NCI-H510A (cell line): ENCODE data around the gene OR1B1.
"Not testable (repeated sequence)": the region's sequence is repeated elsewhere in the genome, so short reads cannot be mapped to it uniquely, and the experiment has no call there.

Experiments
- DNase-seq: peaks from one replicate; lab custom pipeline; 2025; lab: John Stamatoyannopoulos, UW

The OR1B1 gene

DNA sequence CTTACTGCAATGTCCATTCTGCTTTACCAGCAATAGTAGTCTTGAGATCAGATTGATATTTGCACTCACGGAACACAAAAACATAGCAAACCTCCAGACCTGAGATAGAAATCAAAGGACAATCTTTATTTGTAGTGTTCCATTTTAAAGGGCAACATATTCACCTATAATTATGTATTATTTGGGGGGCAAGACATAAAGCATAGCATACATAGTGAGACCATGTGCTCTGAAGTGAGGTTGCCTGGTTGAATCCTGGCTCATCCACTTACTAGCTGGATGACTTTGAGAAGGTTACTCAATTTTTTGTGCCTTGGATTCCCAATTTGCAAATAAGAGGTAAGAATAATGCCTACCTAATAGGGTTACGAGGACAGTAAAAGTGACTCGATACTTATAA is at the start of gene OR1B1:
TSS of gene OR1B1 (minus strand) at position 101 of the 400 bp plus-strand sequence.
- no peak for DNase-seq

DNA sequence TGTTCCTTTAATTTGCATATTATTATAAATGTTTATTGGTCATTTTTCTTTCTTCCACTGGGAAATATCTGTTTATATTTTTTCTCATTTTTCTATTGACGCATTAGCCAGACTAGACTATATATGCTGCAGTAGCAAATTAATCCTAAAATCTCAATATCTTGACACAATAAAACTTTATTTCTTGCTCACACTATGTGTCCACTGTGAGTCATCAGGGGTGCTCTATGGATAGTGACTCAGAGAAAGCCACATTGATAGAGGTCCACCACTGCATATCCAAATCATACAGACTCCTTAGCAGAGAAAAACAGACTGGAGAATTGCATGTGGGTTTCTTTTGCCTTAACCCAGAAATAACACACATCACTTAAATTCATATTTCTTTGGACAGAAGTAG is 38.3 kb upstream of the OR1B1 start:
- DNase-seq = no peak

DNA sequence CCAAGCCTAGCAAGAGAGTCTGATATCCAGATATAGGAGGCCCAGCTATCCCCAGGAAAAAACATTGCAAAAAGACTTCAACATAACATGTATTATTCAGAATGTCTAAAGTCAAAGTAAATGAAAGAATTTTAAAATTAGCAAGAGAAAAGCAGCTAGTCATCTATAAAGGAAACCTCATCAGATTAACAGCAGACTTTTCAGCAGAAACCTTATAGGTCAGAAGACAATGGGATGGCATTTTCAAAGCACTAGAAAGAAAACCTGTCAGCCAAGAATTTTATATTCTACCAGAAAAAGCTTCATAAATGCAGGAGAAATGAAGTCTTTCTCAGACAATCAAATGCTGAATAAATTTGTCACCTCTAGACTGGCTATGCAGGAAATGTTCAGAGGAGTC is 27.4 kb upstream of the OR1B1 start:
- DNase-seq = no peak

DNA sequence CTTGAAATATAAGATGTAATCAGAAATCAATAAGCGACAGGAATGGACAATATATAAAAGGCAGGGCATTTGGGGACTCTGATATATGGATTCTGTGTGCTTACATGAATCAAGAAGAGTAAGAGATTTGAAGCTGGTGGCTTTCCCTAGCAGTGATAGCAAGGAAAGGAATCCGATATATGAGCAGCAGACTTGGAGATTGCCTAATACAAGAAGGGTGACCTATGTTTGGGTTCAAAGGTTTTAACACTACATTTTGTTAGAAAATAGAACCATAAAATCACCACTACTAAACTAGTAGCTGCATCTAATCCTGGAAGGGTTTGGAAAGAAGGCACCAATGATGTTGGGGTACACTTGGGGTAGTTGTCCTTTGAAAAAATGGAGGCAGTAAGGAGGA is 15.1 kb upstream of the OR1B1 start:
- DNase-seq = no peak

DNA sequence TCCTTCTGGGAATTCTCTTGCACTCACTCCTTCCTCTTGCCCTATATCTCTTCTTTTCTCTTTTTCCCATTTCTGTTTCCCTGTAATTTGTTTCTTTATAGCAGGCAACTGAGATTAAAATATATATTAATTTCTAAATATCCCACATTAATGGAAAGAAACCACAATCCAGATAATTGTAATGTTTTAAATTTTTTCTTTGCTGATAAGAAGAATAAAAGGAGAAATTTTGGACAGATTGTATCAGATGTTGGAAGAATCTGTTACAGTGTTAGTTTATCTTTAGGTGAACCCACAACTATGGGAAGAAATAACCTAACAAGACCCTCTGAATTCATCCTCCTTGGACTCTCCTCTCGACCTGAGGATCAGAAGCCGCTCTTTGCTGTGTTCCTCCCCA is 4.0 kb upstream of the OR1B1 start, which contains the start of gene OR1L1:
TSS of gene OR1L1 (plus strand) at position 301 of the 400 bp plus-strand sequence. CDS start at position 301, 0 bp downstream.
- DNase-seq = no peak

DNA sequence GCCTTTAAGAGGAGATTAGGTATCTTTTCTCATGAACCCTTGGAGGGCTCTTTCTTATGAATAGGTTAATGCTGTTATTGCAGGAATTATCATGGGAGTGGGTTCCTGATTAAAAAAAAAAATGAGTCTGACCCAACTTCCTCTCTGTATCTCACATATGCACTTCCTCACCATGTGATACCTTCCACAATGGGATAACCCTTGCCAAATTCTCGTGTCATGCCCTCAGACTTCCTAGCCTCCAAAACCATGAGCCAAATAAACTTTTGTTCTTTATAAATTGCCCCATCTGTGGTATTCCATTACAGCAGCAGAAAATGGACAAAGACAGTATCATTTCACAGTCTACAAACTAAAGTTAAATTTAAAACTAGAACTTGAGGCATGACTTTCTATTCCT is 1.0 kb downstream of the OR1B1 start:
- DNase-seq = no peak

DNA sequence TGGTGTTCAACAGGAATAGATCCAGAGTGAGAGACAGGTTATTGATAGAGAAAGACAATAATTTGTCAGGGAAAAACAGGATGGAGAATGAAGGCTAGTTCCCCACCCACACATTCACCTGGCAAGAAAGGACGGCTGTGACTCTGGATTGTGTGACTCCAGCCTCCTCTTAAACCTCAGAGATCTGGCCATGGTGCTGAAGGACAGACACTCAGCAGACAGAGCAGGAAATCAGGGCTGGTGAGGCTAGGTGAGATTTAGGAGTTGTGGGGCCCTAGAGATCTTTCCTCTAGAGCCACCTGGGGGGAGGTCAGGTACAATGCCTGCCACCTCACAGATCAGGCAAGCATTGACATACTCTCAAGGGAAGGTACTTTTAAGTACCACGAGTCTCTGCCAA is 15.2 kb downstream of the OR1B1 start:
- DNase-seq = no peak

DNA sequence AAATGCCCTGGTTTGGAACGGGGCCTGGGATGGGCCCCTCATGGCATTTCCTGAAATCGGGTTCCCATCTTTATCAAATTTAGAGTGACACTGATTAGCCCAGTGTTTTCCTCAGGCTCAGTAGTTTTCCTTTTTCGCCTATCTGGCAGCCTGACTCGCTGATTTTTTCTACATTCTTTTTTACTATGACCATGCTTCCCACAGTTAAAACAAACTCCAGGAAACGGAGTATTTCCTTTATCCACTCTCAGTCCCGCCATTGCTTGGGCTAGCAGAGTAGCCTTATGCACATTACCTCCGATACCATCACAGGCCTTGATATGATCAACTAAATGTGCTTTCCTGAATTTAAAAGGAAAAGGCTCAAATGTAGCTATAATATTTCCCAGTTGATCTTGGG is 37.4 kb downstream of the OR1B1 start:
- DNase-seq = no peak

DNA sequence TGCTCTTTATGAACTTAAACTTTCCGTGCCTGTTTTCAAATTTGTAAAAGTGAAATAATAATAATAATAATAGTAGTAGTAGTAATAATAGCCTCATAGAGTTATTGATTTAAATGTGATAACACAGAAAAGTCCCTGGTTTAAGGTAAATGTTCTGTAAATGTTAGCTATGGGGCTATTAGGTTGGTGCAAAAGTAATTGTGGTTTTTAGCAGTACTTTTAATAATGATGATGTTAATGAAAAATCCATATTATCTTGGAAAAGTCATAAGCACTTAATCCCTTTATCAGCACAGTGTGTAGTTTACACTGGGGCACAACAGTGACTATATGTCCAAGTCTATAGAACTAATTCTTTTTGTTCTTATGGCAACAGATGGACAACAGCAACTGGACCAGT is 43.1 kb downstream of the OR1B1 start, which contains the start of gene OR1Q1:
TSS of gene OR1Q1 (plus strand) at position 377 of the 400 bp plus-strand sequence. CDS start at position 377, 0 bp downstream.
- no peak for DNase-seq

DNA sequence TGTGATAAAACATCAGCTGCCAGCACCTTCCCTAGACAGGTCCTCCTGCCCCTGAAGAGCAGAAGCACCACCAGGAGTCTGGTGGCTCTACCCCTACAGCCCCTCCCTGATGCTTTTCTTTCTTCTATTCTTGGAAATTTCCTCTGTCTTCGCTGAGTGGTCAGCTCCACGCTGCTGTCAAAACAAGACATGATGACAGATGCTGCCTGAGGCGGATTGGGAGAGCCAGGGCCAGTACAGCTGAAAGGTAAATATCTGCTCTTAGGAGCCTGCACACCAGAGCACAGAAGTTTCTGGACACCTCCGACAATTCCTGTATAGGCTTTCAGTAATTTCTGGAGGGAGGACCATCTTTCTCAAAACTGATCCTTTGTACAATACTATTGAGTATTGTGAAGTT is 47.6 kb downstream of the OR1B1 start:
- DNase-seq = no peak

DNA sequence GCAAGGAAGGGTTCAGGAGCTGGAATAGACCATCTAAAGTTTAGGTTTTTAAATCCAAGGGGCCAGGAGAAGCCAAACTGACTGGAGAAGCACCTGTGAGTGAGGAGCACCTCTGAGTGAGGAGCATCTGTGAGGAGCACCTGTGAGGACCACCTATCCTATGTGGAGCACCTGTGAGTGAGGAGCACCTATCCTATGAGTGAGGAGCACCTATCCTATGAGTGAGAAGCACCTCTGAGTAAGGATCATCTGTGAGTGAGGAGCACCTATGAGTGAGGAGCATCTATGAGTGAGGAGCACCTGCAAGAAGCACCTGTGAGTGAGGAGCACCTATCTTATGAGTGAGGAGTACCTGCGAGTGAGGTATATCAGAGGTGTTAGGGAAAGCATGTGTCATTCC is 50.8 kb downstream of the OR1B1 start:
- no peak for DNase-seq

DNA sequence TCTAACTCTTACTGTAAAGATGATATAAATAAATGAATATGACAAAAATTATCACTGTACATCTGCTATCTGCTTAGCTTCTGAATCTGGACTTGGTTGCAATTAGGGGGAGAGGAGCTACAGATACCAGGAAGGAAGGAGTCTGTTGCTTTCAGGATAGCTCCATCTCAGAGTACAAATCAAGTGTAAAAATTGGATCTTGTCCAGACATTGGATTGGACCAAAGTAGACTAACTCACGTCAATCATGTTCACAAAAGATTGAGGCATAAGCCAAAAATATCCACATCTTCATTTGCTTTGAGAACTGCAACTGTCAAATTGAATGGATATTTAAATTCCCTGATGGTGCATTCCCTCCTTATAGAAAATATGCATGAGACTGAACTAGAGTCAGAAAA is 51.7 kb downstream of the OR1B1 start:
- no peak for DNase-seq

DNA sequence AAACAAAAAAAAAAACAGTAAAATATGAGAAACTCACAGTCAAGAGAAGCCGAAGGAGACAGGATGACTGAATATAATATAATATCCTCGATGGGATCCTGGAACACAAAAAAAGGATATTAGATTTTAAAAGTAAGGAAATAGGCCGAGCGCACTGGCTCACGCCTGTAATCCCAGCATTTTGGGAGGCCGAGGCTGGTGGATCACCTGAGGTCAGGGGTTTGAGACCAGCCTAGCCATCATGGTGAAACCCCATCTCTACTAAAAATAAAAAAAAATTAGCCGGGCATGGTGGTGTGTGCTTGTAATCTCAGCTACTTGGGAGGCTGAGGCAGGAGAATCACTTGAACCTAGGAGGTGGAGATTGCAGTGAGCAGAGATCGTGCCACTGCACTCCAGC is 74.1 kb downstream of the OR1B1 start, which contains the start of gene OR1L8:
TSS of gene OR1L8 (minus strand) at position 101 of the 400 bp plus-strand sequence. CDS start 14,907 bp downstream, outside the sequence.
- not testable (repeated sequence) for DNase-seq

DNA sequence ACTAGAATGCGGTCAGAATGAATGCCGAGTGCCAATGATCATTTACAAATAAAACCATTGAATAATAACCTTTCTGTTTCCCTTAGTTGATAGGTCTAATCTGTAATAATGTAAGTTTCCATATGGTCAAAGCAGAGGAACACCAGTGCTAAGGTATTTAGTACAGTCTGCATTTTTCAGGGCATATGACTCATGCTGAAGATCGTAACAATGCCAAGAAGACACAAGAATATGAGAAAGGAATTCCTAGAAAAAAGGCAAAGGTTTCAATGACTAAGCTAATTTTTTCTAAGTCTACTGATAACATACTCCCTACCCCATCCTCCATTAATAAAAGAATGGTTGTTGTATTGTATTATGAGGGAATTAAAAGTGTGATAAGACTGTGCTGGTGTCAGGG is 77.1 kb downstream of the OR1B1 start:
- DNase-seq = no peak

DNA sequence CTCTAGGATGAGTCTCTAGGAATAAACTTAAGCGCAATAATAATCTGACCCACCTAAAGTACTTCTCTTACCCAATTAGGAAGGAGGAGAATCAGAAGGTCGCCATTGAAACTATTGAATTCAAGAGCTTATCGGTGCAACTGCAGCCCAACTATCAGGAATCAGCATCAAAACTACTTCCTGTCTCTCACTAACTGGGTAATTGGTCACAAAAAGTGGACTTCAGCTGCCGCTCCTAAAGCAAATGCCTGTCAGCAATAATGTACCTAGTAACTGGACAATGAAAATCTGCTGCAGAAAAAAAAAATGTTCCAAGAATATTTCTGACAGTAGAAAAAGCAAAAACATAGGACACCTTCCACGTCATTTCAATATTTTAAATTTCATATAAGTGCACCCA is 77.6 kb downstream of the OR1B1 start:
- DNase-seq = no peak
